ENCODE results near the gene TCF12. TPM values are rescaled to one million over a fixed set of nuclear protein-coding genes. Genes with fewer than 3 reads are reported as not detected.

TCF12 gene
- total and polyA plus RNA-seq, 2 of the 8 experiments (the other 6 are each of a cell fraction or from before 2014, with no cell fraction given), result 85.8 to 101 TPM

DNA sequence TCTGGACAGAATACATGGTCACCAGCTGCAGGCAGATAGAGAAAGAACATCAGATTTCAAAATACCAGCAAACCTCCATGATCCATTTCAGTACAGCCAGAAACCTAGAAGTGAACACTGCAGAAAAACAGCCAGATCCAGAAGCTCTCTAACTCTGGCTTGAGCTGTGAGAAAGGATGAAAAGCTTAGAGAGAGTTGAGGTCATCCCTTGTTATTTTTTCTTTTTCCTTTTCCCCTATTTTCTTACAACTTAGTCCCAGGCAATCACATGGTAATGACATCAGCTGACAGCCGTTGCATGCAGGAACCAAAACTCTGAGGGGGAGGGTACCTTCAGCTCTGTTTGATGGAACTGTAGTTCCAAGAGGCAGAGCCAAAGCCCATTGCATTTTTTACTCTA is 113.2 kb downstream of the TCF12 start (continued):
- TF ChIP-seq NANOG (IDR thresholded peaks at IDR 0.05; ENCODE audit: insufficient read depth, low read depth, low read length, poor library complexity, severe bottlenecking), result no peak
- no peak for TF ChIP-seq RAD21 (IDR thresholded peaks at IDR 0.05 in 1 of 2, conservative IDR thresholded peaks at IDR 0.05 in 1 of 2; ENCODE audit: low read depth in 2 of 2, low read length in 2 of 2)
- TF ChIP-seq TAF7 (optimal IDR thresholded peaks at IDR 0.05; ENCODE audit: borderline replicate concordance, low read depth, low read length), result no peak
- TF ChIP-seq RNF2 (IDR thresholded peaks at IDR 0.05; ENCODE audit: borderline replicate concordance, low read depth, low read length, missing control alignments, poor library complexity, severe bottlenecking), result no peak
- TF ChIP-seq CHD1 (IDR thresholded peaks at IDR 0.05; ENCODE audit: low read depth, low read length), result no peak
